NB4 (cell line): ENCODE results near the gene PSMB2.

Source experiments
- DNase-seq: peaks from one replicate; pipeline ENCODE4 v3.0.0; 2010; ENCODE audit warnings: low read depth
- H3K4me3 ChIP-seq: one replicate; pipeline ENCODE4 v1.5.1; 2011; ENCODE audit warnings: mild to moderate bottlenecking, low read depth, low read length, moderate library complexity
- MYC ChIP-seq: IDR thresholded peaks from 2 replicates; pipeline ENCODE4 v1.6.1; 2011; ENCODE audit warnings: low read depth, low read length
- POLR2A ChIP-seq: IDR thresholded peaks from 2 replicates; pipeline ENCODE4 v1.6.1; 2011; ENCODE audit warnings: mild to moderate bottlenecking; ENCODE audit not compliant: insufficient read length; ENCODE audit errors: extremely low read depth
- TF ChIP-seq, protein P1 (sequence below): IDR thresholded peaks from 2 replicates; pipeline ENCODE4 v1.6.1; 2011; ENCODE audit warnings: low read depth, low read length
- TF ChIP-seq, protein P2 (sequence below): IDR thresholded peaks from one replicate; pipeline ENCODE4 v1.5.1; 2012; ENCODE audit warnings: low read depth, low read length

Gene PSMB2

GRCh38 chr1:35556484-35557117 lies 84.7 kb downstream of the PSMB2 start:
- H3K4me3 ChIP-seq = peak overlapping the region; percentile 82
- TF ChIP-seq, protein P1, sequence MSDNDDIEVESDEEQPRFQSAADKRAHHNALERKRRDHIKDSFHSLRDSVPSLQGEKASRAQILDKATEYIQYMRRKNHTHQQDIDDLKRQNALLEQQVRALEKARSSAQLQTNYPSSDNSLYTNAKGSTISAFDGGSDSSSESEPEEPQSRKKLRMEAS = no peak; the same call in 1 of the 2 replicates
- TF ChIP-seq MYC = no peak; the same call in 1 of the 2 replicates
- TF ChIP-seq, protein P2, sequence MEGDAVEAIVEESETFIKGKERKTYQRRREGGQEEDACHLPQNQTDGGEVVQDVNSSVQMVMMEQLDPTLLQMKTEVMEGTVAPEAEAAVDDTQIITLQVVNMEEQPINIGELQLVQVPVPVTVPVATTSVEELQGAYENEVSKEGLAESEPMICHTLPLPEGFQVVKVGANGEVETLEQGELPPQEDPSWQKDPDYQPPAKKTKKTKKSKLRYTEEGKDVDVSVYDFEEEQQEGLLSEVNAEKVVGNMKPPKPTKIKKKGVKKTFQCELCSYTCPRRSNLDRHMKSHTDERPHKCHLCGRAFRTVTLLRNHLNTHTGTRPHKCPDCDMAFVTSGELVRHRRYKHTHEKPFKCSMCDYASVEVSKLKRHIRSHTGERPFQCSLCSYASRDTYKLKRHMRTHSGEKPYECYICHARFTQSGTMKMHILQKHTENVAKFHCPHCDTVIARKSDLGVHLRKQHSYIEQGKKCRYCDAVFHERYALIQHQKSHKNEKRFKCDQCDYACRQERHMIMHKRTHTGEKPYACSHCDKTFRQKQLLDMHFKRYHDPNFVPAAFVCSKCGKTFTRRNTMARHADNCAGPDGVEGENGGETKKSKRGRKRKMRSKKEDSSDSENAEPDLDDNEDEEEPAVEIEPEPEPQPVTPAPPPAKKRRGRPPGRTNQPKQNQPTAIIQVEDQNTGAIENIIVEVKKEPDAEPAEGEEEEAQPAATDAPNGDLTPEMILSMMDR = no peak
- no peak for TF ChIP-seq POLR2A
- no peak for DNase-seq

DNA sequence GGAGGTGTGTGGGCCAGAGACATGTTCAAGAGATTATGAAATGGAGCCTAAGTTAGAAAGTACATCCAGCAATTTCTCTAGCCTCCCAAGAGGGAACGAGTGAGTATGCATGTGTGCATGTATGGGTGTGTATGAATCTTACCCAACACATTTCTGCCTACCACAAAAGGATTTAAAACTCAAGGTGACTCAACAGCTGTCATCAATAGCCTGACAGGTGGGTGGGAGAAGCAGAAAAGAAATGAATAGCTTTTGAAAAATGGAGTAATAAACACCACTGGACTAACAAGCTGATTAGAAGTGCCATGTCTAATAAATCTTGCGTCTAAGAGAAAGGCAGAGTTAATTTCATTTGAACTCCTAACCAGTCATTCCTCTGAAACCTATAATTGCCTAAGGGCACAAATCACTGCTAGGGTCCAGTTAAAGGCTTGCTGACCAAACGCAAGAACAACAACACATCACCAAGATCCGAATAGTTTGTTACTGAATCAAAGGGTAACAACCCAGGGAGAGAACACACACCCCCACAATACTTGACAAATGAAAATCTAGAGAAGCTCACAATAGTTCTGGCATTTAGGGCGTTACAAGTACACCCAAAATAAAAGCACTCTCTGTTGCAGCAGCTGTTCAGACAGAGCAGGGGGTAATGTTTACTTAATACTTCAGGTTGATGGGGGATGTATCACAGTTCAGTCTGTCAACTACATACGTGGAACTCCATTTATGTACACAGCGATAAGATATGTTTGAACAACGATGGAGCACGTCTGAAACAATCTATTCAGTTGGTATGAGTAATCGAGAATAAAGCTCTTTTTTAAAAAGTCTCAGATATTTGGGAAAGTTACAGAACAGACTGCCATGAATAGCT lies 85.5 kb downstream of the PSMB2 start:
- TF ChIP-seq, protein P2 = no peak
- TF ChIP-seq MYC (no peak), POLR2A (no peak)
- TF ChIP-seq, protein P1 = no peak
- H3K4me3 ChIP-seq = peak overlapping the region; percentile 82
- DNase-seq = no peak

- TF ChIP-seq MYC (no peak), POLR2A (no peak)
- TF ChIP-seq, protein P1 = no peak
- TF ChIP-seq, protein P2 = no peak
- no peak overlapping the region for H3K4me3 ChIP-seq
- no peak for DNase-seq
Observed at GRCh38 chr1:35555212-35555584, 86.1 kb downstream of the PSMB2 start.

DNA sequence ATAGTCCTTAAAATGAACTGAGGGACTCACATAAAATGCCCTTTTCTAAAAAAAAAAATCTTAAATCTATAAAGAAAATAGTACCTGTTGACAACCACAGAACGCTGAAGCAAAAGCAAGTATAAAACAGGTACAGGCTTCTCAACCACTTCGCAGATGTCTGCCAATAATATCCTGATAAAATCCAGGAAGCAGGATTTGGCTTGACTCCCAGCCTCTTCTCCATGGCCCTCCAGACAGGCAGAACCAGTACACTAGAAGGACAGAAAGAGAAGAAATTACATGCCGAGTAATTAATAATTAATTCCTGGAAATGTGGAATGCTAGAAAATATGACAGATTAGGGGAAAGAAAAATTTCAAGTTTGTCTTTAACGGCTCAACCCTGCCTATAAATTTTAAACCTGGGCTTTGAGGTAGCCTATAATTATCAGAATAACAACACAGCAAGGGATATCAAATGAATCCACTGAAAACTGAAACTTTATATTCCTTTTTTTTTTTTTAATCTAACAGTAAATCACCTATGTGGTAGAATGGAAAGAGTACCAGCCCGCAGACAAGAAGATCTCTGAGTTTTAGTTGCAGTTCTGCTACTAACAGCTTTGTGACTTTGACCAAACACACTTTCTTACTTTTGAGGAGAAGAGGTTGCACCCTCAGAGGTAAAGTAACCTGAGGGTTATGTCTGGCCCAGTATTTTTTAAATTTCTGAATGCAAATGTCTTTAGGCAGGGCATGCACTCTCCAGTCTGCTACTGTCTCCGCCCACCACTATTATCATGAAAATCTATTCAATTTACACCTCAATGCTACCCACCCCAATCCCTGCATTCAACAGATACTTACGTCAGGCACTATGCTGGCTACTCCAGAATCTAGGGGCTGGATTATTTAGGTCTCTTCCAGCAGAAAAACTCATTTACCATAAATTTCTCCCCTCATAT lies 86.8 kb downstream of the PSMB2 start:
- no peak for TF ChIP-seq POLR2A
- TF ChIP-seq, protein P1 = no peak
- TF ChIP-seq MYC = no peak
- TF ChIP-seq, protein P2 = no peak
- no peak overlapping the region for H3K4me3 ChIP-seq
- no peak for DNase-seq

GRCh38 chr1:35553851-35554250 lies 87.5 kb downstream of the PSMB2 start:
- TF ChIP-seq, protein P1 = no peak
- no peak for TF ChIP-seq POLR2A
- TF ChIP-seq MYC = no peak
- TF ChIP-seq, protein P2 = no peak
- DNase-seq = no peak
- no peak overlapping the region for H3K4me3 ChIP-seq
